Measurements from ENCODE around the gene MEGF6.

The MEGF6 gene

GRCh38 chr1:3606779-3607702 lies 4.3 kb downstream of the MEGF6 start:
- DNase-seq, result no peak

- no peak for DNase-seq
These were observed 6.1 kb downstream of the MEGF6 start for GRCh38 chr1:3604997-3605823.

GRCh38 chr1:3604468-3604974 lies 6.8 kb downstream of the MEGF6 start:
- no peak for DNase-seq

- no peak for DNase-seq
These were observed 7.5 kb downstream of the MEGF6 start for GRCh38 chr1:3603571-3604467.

GRCh38 chr1:3603156-3603555 lies 8.2 kb downstream of the MEGF6 start:
- DNase-seq, result no peak

GRCh38 chr1:3602375-3602774 lies 8.9 kb downstream of the MEGF6 start:
- no peak for DNase-seq

- DNase-seq, result no peak
These were observed 9.6 kb downstream of the MEGF6 start for GRCh38 chr1:3601743-3602142.

GRCh38 chr1:3600354-3600753 lies 11.0 kb downstream of the MEGF6 start:
- no peak for DNase-seq

GRCh38 chr1:3599816-3600215 lies 11.5 kb downstream of the MEGF6 start:
- DNase-seq, result no peak

GRCh38 chr1:3599286-3599811 lies 12.0 kb downstream of the MEGF6 start:
- DNase-seq, result no peak

- DNase-seq, result no peak
These were observed 12.6 kb downstream of the MEGF6 start for GRCh38 chr1:3598522-3599285.

GRCh38 chr1:3598051-3598491 lies 13.2 kb downstream of the MEGF6 start:
- peak; percentile 78 for DNase-seq

- DNase-seq, result no peak
These were observed 13.7 kb downstream of the MEGF6 start for GRCh38 chr1:3597599-3597964.

GRCh38 chr1:3596663-3597598 lies 14.4 kb downstream of the MEGF6 start:
- DNase-seq, result no peak

- DNase-seq, result no peak
These were observed 15.4 kb downstream of the MEGF6 start for GRCh38 chr1:3595949-3596348.

GRCh38 chr1:3594706-3595377 lies 16.5 kb downstream of the MEGF6 start:
- DNase-seq, result no peak

- DNase-seq, result no peak
These were observed 17.6 kb downstream of the MEGF6 start for GRCh38 chr1:3593745-3594144.

GRCh38 chr1:3593334-3593733 lies 18.0 kb downstream of the MEGF6 start:
- no peak for DNase-seq

GRCh38 chr1:3590951-3591865 lies 20.1 kb downstream of the MEGF6 start:
- no peak for DNase-seq

Data from right forelimb (tissue), 1 donor.